Left kidney (tissue), 8 donors: ENCODE data around the gene CCT4. TPM values are rescaled to one million over a fixed set of nuclear protein-coding genes. Genes with fewer than 3 reads are reported as not detected.
"Not testable (repeated sequence)": the region's sequence is repeated elsewhere in the genome, so short reads cannot be mapped to it uniquely, and the experiment has no call there.

ENCODE experiments used
- DNase-seq: peaks from one replicate; pipeline ENCODE4 v3.0.0-alpha.2; 2013
- long read RNA-seq, 8 donors: transcript quantifications; one replicate each; lab custom pipeline, GENCODE V29; 2026
- polyA plus RNA-seq: library from polyadenylated mRNA; unstranded; fragments of 120-200 nt; gene quantifications from one replicate; pipeline ENCODE4 v1.2.1, GENCODE V29; 2013; ENCODE audit not compliant: insufficient read length

Gene CCT4, protein sequence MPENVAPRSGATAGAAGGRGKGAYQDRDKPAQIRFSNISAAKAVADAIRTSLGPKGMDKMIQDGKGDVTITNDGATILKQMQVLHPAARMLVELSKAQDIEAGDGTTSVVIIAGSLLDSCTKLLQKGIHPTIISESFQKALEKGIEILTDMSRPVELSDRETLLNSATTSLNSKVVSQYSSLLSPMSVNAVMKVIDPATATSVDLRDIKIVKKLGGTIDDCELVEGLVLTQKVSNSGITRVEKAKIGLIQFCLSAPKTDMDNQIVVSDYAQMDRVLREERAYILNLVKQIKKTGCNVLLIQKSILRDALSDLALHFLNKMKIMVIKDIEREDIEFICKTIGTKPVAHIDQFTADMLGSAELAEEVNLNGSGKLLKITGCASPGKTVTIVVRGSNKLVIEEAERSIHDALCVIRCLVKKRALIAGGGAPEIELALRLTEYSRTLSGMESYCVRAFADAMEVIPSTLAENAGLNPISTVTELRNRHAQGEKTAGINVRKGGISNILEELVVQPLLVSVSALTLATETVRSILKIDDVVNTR
- 186 TPM for polyA plus RNA-seq
- long read RNA-seq, donor 1, transcript CCT4-201 (14 exons, 2,520 nt) = major isoform, 80 of 205 reads
- long read RNA-seq, donor 1, partial matches to known transcripts = 124 of 205 reads
- long read RNA-seq, donor 1, other reads (novel, unspliced or antisense) = 0 of 205 reads
- long read RNA-seq, donor 2, transcript CCT4-201 (14 exons, 2,520 nt) = major isoform, 71 of 218 reads
- long read RNA-seq, donor 2, partial matches to known transcripts = 145 of 218 reads
- long read RNA-seq, donor 2, other reads (novel, unspliced or antisense) = 0 of 218 reads
- long read RNA-seq, donor 3, transcript CCT4-201 (14 exons, 2,520 nt) = major isoform, 47 of 183 reads
- long read RNA-seq, donor 3, partial matches to known transcripts = 135 of 183 reads
- long read RNA-seq, donor 3, other reads (novel, unspliced or antisense) = 0 of 183 reads
- long read RNA-seq, donor 4, partial matches to known transcripts = 49 of 64 reads
- long read RNA-seq, donor 4, other reads (novel, unspliced or antisense) = 14 of 64 reads
- long read RNA-seq, donor 5, transcript CCT4-201 (14 exons, 2,520 nt) = major isoform, 88 of 235 reads
- long read RNA-seq, donor 5, partial matches to known transcripts = 144 of 235 reads
- long read RNA-seq, donor 5, other reads (novel, unspliced or antisense) = 0 of 235 reads
- long read RNA-seq, donor 6, transcript CCT4-201 (14 exons, 2,520 nt) = major isoform, 76 of 220 reads
- long read RNA-seq, donor 6, partial matches to known transcripts = 143 of 220 reads
- long read RNA-seq, donor 6, other reads (novel, unspliced or antisense) = 0 of 220 reads
- long read RNA-seq, donor 7, transcript CCT4-201 (14 exons, 2,520 nt) = major isoform, 74 of 260 reads
- long read RNA-seq, donor 7, partial matches to known transcripts = 182 of 260 reads
- long read RNA-seq, donor 7, other reads (novel, unspliced or antisense) = 0 of 260 reads
- long read RNA-seq, donor 8, transcript CCT4-201 (14 exons, 2,520 nt) = major isoform, 23 of 74 reads
- long read RNA-seq, donor 8, partial matches to known transcripts = 51 of 74 reads
- long read RNA-seq, donor 8, other reads (novel, unspliced or antisense) = 0 of 74 reads

DNA sequence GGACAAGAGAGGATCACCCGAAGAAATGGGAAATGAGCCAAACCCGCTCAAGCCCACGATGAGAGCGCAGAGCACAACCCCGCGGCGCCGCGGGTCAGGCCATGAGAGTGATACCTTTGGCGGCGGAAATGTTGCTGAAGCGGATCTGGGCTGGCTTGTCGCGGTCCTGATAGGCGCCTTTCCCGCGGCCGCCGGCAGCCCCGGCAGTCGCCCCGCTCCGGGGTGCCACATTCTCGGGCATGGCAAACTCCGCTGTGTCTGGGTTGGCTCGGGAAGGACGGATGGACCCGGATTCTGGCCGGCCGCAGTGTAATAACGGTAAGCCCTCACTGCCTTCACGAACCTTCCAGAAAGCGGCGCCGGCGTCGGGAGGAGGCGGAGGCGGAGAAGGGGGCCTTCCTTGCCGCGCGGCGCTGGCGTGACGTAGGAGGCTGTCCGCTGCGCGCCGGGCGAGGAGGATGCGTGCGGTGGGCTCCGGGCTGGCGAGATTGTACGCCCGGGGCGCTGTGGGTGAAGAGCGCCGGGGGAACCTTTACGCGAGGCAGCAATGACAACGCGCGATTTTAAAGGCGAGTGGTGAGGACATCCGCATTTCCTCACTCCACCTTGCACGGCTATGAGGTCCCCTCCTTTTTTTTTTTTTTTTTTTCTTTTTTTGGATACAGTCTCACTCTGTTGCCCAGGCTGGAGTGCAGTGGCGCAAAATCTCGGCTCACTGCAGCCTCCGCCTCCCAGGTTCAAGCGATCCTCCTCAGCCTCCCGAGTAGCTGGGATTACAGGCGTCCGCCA is at the start of gene CCT4:
TSS of gene CCT4 (minus strand) at position 390 of the 789 bp plus-strand sequence. CDS start at position 241, 149 bp downstream.
- peak; percentile 89 for DNase-seq

DNA sequence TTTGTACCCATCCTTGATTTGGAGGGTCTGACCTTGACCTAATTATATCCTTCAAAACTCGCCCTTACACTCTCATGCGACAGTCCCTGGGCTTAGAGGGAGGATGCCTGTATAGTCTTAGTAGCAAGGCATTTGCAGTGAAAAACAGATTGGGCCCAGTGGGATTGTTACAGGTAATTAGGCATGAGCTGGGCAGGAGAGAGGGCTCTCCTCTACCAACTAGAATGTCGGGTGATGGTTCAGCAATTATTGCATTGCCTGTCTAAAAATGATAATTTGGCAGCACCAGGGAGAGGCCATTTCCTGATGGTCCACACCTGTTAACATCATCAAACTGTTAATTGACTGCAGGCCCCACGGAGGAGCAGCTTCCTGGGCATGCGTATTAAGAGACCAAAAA is 49.4 kb upstream of the CCT4 start:
- DNase-seq = no peak

- DNase-seq = no peak
Measured at GRCh38 chr2:61937098-61937497, 48.6 kb upstream of the CCT4 start.

DNA sequence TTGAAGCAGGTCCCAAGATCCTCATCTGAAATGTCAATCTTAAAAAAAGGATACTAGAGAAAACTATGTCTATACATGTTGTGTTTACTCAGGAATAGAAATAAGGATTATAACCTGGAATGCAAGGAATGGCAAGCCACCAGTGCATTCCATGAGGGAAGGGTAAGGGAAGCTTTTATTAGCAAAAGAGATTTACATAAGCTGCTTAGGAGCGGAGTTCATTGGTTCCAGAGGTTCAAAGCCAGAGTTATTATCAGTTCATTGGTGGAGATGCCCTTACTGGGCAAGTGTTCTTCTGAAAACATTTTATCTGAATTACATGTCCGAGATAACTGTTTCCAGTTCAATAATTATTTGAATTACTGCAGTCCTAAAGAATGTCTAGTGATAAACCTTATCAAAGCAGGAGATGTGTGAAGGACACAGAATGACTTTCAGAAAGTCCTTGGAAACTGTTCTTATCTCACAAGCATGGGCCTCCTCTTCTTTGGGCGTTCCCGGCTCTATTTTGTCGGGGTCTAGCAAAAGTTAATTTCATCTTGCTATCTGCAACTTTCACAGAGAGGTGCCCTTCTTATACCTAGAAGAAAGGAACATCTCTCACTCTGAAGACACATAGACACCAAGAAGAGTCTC is 40.5 kb upstream of the CCT4 start:
- no peak for DNase-seq

GRCh38 chr2:61926531-61927477 is 38.3 kb upstream of the CCT4 start:
- no peak for DNase-seq

DNA sequence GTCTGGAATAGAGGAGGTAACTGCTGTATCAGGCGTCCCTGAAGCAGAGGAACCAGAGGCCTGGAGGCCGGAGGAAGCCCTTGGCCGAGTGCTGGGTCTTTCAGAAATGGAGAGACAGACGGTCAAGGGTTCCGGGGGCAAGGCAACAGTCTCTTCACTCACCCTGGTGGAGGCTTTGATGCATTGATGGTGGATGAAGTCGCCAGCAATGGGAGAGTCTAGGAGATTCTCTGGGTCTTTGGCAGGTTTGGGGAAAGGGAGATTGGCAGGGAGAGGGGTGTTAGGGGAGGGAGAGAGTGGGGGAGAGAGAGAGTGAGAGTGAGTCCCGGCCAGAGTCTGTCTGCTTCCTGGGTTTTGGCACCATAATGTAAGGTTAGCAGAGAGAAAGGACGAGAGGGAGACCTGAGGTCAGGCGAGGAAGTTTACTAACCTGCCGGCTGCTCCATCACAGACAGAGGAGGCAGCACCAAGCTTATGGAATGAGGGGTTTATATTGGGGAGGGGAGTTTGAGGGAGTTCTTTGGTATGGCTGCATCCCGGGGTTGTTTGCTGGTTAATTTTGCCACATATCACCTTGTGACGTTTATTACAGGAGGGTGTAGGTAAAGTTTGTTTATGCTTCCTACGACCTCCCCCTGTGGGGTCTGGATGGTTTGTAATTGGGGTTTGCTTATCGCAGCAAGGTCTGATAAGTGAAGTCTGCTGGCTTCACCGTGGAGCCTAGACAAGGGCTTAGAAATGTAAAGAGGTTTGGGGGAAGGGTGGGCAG is 36.6 kb upstream of the CCT4 start:
- DNase-seq = no peak

DNA sequence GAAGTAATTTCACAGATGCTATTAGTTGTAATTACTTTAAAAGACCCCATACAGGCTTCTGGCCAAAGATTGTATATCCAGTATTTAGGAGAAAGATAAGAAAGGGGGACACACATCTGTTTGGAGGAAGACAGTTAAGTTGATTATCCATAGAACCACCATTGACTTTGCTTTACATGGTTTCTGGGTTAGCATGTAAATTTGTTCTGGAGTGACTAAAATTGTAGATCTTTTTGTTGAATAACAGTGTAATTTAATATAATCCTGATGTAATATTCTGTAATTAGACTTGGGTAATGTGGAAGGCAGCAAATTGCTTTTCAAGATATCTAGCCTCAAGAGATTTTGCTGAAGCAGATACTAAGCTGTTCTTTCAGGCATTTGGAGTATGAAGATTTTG is 34.3 kb upstream of the CCT4 start:
- no peak for DNase-seq

DNA sequence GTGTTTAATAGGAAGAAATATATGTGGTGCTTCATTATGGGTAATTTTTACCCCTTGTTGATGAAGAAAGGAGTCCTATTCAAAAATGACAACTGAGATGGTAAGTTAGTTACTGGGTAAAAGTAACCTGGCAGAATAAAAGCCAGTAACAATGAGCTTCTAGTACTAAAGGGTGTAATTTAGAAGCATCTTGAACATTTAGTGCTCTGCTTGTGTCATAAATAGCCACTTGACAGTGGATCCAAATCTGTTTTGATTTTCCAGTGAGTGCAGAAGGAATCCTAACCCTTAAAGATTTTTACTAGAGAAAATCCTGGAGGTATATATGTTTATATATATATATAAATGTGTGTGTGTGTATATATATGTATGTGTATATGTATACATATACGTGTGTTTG is 32.1 kb upstream of the CCT4 start:
- no peak for DNase-seq

DNA sequence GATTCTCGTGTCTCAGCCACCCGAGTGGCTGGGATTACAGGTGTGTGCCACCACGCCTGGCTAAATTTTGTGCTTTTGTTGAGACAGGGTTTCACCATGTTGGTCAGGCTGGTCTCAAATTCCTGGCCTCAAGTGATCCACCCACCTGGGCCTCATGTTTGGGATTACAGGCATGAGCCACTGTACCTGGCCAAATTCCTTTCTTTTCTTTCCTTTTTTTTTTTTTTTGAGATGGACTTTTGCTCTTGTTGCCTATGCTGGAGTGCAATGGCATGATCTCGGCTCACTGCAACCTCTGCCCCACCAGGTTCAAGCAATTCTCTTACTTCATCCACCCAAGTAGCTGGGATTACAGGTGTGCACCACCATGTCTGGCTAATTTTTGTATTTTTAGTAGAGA is 26.3 kb upstream of the CCT4 start:
- DNase-seq = not testable (repeated sequence)

- no peak for DNase-seq
Measured at GRCh38 chr2:61911510-61911909, 23.1 kb upstream of the CCT4 start.

DNA sequence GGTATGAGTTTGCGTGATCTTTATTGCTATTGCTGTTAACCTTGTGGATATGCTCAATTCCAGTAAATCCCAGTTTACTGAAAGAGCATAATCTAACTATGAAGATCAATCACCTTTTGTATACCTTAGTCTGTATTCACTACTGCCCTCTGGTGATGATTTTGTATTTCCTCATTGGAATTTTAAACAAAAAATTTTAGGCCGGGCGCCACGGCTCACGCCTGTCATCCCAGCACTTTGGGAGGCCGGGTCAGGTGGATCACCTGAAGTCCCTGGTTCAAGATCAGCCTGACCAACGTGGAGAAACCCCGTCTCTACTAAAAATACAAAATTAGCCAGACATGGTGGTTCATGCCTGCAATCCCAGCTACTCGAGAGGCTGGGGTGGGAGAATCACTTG is 22.1 kb upstream of the CCT4 start:
- no peak for DNase-seq

DNA sequence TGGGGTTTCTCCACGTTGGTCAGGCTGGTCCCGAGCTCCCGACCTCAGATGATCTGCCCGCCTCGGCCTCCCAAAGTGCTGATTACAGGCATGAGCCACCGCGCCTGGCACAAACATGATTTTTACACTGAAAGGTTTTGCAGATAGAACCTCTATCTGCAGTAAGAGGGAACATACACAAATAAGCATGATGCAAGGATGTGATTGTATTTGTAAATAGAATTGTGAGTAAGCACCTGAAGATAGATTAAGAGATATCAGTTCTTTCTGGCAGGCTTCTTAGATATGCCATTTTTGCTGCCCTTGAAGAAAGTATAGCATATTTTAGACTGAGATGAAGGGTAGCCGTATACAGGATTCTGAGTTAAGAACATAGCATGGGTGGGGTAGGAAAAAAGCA is 20.7 kb upstream of the CCT4 start:
- no peak for DNase-seq

GRCh38 chr2:61906186-61906470 is 17.7 kb upstream of the CCT4 start:
- DNase-seq = no peak

DNA sequence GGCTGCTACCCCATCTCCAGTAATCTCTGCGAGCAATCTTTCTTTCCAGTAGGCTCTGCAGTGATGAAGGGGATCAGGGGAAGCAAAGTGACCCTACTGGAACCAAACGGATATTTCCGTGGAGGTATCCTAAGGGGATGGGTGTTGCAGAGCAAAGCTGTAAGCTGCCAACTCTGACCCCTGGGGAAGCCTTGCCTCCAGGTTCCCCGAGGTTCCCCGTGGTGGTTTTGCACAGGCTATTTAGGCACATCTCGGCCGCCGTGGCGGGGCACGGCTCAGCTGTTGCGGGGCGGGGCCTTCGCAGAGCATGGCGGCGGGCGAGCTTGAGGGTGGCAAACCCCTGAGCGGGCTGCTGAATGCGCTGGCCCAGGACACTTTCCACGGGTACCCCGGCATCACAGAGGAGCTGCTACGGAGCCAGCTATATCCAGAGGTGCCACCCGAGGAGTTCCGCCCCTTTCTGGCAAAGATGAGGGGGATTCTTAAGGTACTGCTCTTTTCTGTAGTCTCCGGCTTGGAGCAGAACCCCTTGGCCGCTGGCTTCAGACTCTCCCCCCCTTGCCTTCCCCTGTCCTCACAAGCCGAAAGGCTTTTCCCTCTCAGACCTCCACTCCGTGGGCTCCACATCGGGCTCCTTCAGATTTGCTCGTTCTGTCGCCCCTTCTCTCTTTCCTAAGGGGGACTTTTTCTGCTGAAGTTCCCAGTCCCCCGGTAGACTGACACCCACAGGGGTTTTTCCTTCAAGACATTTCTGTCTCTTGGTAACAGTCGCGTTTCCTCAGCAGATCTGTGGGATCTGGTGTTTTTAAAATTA is 17.1 kb upstream of the CCT4 start, which contains the start of gene COMMD1:
TSS of gene COMMD1 (plus strand) at position 303 of the 814 bp plus-strand sequence. CDS start at position 308, 5 bp downstream.
- DNase-seq = peak; percentile 63

- no peak for DNase-seq
Measured at GRCh38 chr2:61900281-61900680, 11.8 kb upstream of the CCT4 start.

GRCh38 chr2:61898810-61899209 is 10.4 kb upstream of the CCT4 start:
- DNase-seq = no peak

DNA sequence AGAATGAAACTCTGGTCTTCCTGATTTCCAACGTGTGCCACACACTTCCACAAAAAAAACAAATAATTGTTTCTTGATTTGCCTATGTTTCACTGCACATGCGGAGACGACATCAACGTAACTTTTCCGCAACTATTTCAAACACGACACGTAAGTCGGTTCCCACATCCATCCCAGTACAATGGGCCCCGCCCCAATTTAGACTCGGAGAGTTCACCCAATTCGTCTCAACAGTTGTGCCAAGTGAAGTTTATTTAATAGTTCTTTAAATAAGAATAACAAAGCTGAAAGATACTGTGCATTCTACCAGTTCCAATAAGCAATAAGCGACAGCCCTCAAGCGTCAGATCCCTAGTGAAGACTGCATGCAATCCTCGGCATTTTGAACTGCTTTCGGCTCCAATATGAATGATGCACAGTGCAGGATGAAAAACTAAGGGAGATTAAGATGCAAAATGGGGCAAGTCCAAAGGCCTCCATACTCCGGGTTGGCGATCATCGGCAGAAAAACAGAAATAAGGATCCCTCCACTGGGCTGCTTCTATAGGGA is 664 bp downstream of the CCT4 start:
- DNase-seq = peak; percentile 19
